C1 segment of cervical spinal cord (tissue), 14 donors: ENCODE measurements around the gene FGL2.
"Not testable (repeated sequence)": the region's sequence is repeated elsewhere in the genome, so short reads cannot be mapped to it uniquely, and the experiment has no call there.

ENCODE experiments used
- DNase-seq, 14 donors: peaks; one replicate each; lab custom pipeline; 2025; lab: John Stamatoyannopoulos, UW

The FGL2 gene

DNA sequence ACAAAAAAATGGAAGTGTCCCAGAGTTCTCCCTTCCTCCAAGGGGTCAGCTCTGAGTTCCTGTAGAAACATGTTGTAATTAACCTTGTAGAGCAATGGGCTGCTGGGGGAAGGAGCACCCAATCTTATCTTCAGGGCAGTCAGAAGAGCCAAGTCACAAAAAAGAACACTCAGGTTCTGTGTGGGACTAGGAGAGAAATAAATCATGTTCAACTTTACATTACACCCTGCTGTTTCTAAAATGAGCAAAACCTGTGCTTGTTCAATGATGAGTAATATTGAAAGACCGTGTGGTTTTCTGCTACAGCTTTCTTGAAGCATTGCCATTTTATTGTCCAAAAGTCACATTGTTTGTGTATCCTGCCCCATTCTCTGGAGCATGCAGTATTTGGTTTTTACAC lies 42.6 kb downstream of the FGL2 start:
- DNase-seq: not testable (repeated sequence)

DNA sequence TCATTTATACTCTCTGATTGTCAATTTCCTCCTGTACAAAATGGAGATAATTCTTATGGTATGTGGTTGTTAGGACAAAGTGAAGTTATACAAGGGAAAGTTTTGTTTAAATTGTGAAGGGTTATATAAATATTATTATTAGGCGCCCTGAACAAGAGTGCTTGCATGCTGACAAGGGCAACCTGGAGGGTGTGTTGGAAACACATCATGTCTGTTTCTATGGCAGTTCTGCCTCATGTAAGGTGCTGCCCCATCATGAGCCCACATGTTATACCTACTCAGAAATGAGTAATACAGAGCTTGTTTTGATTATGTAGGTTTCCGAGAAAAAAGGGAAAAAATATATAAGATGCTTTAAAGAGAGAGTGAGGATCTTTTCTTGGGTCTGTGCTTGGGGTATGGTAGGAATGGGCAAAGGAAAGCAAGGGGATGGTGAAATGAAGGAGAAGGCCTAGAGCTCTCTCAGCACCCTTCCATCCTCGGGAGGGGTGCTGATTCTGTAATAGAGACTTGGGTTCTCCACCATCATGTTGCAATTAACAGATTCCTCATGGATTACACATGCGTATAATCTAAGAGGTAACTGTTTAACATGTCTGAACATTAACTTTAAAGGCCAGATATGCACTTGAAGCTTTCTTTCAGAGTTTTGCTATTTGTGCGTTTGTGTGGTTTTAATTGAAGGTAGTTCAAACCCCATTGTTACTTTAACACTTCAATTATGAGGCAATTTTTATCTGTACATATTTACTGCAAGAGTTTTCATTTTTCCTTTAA lies 43.8 kb downstream of the FGL2 start:
- not testable (repeated sequence) for DNase-seq

DNA sequence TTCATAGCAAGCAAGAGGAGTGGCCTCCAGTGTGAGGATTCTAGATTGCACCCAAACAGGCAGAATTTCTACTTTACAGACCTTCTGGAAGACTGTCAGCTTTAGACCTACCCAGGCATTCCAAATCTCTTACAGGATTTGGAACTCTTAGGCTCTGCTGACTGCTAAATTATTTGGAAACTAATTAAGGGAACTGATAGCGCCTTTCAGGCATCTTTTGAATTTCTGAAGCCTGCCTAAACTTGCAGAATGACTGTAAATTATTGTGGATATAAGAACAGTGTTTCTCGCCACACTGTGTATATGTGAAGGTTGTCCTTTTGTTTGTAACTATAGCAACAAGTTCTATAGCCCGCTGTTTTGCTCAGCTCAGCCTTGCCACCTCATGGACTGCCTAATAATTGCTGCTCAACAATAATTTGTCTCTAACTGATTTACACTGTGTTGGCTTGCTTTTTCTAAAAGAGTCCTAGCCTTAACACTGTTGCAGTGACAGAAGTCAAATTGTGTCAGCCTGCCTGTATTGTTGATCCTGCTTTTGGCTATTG lies 44.6 kb downstream of the FGL2 start:
- not testable (repeated sequence) for DNase-seq

DNA sequence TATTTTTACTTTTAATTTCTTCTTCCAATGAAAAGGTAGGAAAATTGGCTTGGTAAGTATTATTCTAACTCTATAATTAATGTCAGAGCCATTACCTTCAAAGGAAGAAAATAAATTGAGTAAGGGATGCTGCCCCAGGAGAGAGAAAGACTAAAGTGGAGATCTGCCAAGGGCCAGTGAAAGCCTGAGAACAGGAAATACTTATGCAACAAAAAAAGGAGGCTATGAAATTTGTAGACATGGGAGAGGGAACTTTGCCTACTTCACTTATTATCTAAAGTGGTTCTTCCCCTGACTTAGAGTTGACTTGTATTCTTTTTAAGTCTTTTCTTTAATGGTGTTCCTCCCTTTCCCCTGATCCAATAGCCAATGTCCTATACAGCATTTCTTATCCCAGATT lies 47.4 kb downstream of the FGL2 start:
- not testable (repeated sequence) for DNase-seq
